ENCODE measurements around the gene TRAF3IP1. TPM values are rescaled to one million over a fixed set of nuclear protein-coding genes. Genes with fewer than 3 reads are reported as not detected.

TRAF3IP1 gene
- total RNA-seq, 2 experiments from 2014 or later = 5.1 to 6.9 TPM

GRCh38 chr2:238294393-238295143 lies 25.8 kb upstream of the TRAF3IP1 start:
- Mint-ChIP-seq H3K4me3 (no peak overlapping the region), H3K27ac (no peak overlapping the region), H3K36me3 (ENCODE audit: low read depth) (no peaks in the 10 kb centered on the region), H3K9me3 (no peaks in the 10 kb centered on the region), H3K4me1 (ENCODE audit: low read depth) (peaks cover 4% of the 10 kb centered on the region), H3K27me3 (peaks cover 5% of the 10 kb centered on the region)
- DNase-seq = no peak
- Histone ChIP-seq H3K9me3 (ENCODE audit: control insufficient read depth in 1 of 2, insufficient read depth in 1 of 2, low read length in 2 of 2) (no peaks in the 10 kb centered on the region), H3K27ac (ENCODE audit: low read depth in 1 of 2, low read length in 2 of 2) (no peak overlapping the region), H3K4me3 (ENCODE audit: low read length) (no peak overlapping the region), H3K4me1 (ENCODE audit: insufficient read depth, low read length) (peaks cover 6% of the 10 kb centered on the region), H3K36me3 (ENCODE audit: insufficient read depth, low read length) (no peaks in the 10 kb centered on the region), H3K27me3 (ENCODE audit: control insufficient read depth in 1 of 2, insufficient read depth in 2 of 2, low read length in 2 of 2) (no peaks in the 10 kb centered on the region)
- CTCF ChIA-PET = no interaction called here
- POLR2A ChIA-PET = no interaction called here
- no peak for ATAC-seq (ENCODE audit: poor library complexity)
- intact Hi-C loops (cut with DNase I, micrococcal nuclease) = no loop called here
- no peak for TF ChIP-seq CTCF (IDR thresholded peaks at IDR 0.05)

DNA sequence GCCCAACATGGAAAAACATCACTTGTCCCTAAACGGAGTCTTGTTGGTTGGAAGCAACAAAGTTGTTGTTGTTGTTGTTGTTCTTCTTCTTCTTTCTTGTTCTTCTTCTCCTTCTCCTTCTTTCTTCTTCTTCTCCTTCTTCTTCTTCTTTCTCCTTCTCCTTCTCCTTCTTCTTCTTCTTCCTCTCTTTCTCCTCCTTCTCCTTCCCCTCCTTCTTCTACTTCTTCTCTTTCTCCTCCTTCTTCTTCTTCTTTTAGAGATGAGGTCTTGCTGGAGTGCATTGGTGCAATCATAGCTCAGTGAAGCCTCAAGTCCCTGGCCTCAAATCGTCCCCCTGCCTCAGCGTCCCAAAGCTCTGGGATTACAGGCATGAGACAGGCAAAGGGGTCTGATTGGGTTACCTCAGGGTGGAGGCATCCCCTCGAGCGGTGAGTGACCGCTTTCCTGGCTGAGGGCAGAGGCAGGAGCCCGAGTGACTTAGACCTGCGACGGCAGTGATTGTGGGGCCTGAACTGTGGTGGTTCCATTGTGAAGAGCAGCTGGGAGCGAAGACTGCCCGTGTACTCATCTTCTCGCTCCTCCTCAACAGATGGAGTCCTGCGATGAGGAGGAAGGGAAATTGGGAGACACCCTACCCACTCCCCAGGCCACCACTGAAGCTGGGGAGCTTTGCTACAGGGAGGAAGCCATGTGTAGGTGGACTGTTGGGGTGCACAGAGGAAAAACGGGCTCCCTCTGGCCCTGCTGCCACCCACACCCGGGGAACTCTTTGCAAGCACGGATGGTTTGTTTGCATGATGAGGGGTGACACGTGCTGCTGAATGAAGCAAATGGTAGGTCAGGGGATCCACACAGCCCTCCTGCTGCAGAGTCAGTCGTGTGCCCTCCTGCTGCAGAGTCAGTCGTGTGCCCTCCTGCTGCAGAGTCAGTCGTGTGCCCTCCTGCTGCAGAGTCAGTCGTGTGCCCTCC lies 24.9 kb upstream of the TRAF3IP1 start:
- intact Hi-C loops (cut with DNase I, micrococcal nuclease) = no loop called here
- no peaks in the 10 kb centered on the region for H3K36me3 ChIP-seq (ENCODE audit: insufficient read depth, low read length)
- no peaks in the 10 kb centered on the region for H3K27me3 ChIP-seq (ENCODE audit: control insufficient read depth in 1 of 2, insufficient read depth in 2 of 2, low read length in 2 of 2)
- TF ChIP-seq CTCF (IDR thresholded peaks at IDR 0.05) = no peak
- H3K27ac ChIP-seq (ENCODE audit: low read depth in 1 of 2, low read length in 2 of 2) = no peak overlapping the region
- no peaks in the 10 kb centered on the region for H3K9me3 ChIP-seq (ENCODE audit: control insufficient read depth in 1 of 2, insufficient read depth in 1 of 2, low read length in 2 of 2)
- Mint-ChIP-seq H3K9me3 (no peaks in the 10 kb centered on the region), H3K27me3 (peaks cover 5% of the 10 kb centered on the region), H3K27ac (no peak overlapping the region), H3K36me3 (ENCODE audit: low read depth) (no peaks in the 10 kb centered on the region), H3K4me3 (no peak overlapping the region), H3K4me1 (ENCODE audit: low read depth) (no peaks in the 10 kb centered on the region)
- ChIA-PET CTCF (no interaction called here), POLR2A (no interaction called here)
- ATAC-seq (ENCODE audit: poor library complexity) (no peak), DNase-seq (no peak)
- H3K4me3 ChIP-seq (ENCODE audit: low read length) = no peak overlapping the region
- no peaks in the 10 kb centered on the region for H3K4me1 ChIP-seq (ENCODE audit: insufficient read depth, low read length)

DNA sequence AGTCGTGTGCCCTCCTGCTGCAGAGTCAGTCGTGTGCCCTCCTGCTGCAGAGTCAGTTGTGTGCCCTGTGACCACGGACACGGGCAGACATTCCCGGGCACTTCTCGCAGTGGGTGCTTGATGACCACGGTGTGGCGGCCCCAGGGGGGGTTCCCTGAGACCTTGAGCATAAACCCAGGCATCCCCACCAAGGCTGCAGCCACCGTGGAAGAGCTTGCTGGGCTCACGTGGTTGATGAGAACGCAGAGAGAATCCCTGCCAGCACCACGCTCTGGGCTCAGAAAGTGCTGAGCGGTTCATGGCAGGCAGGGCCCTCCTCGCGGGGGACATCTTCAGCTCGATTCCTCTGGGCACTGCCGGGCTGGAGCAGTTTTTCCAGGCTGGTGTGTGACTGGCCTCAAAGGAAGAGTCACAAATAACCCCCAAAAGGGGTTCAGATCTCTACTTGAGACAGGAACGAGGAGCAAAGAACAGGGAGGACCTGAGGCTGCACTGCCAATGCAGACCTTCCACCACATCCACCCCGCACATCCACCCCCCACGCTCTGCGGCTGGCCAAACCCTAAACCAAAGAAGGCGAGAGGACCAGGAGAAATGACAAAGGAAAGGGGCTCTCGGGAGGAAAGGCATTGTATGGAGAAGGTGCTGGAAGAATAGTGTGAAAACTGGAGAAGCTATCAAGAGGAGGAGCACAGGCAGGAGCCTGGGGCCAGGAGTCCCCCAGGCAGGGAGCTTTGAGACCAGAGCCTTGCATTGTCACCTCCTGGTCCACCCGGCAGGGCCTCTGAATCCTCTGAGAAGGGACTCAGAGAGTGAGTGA lies 23.5 kb upstream of the TRAF3IP1 start:
- TF ChIP-seq CTCF (IDR thresholded peaks at IDR 0.05) = no peak
- Mint-ChIP-seq H3K27me3 (peaks cover 5% of the 10 kb centered on the region), H3K27ac (no peak overlapping the region), H3K4me1 (ENCODE audit: low read depth) (no peaks in the 10 kb centered on the region), H3K36me3 (ENCODE audit: low read depth) (no peaks in the 10 kb centered on the region), H3K4me3 (no peak overlapping the region), H3K9me3 (no peaks in the 10 kb centered on the region)
- ChIA-PET CTCF (no interaction called here), POLR2A (no interaction called here)
- no peak for DNase-seq
- Histone ChIP-seq H3K9me3 (ENCODE audit: control insufficient read depth in 1 of 2, insufficient read depth in 1 of 2, low read length in 2 of 2) (no peaks in the 10 kb centered on the region), H3K27me3 (ENCODE audit: control insufficient read depth in 1 of 2, insufficient read depth in 2 of 2, low read length in 2 of 2) (no peaks in the 10 kb centered on the region), H3K4me1 (ENCODE audit: insufficient read depth, low read length) (no peaks in the 10 kb centered on the region), H3K36me3 (ENCODE audit: insufficient read depth, low read length) (no peaks in the 10 kb centered on the region), H3K27ac (ENCODE audit: low read depth in 1 of 2, low read length in 2 of 2) (no peak overlapping the region), H3K4me3 (ENCODE audit: low read length) (no peak overlapping the region)
- no peak for ATAC-seq (ENCODE audit: poor library complexity)
- intact Hi-C loops (cut with DNase I, micrococcal nuclease) = no loop called here

Data from CD4-positive, alpha-beta T cell (primary cell).